Measurements from ENCODE around the gene SERF2. TPM values are rescaled to one million over a fixed set of nuclear protein-coding genes. Genes with fewer than 3 reads are reported as not detected.

The SERF2 gene
- total RNA-seq, 2 donors from 2014 or later, result 521 to 550 TPM

GRCh38 chr15:43776101-43776717, 15.9 kb upstream of the SERF2 start:
- peak overlapping the region; percentile 59 for H3K27ac Mint-ChIP-seq
- H3K27me3 Mint-ChIP-seq, result no peaks in the 10 kb centered on the region
- H3K9me3 Mint-ChIP-seq, result no peaks in the 10 kb centered on the region
- H3K4me1 Mint-ChIP-seq, result peaks cover 6% of the 10 kb centered on the region
- peak overlapping the region; percentile 86 for H3K4me3 Mint-ChIP-seq
- ATAC-seq (replicated peaks), result peak; percentile 33
- peaks cover 36% of the 10 kb centered on the region for H3K36me3 Mint-ChIP-seq (ENCODE audit: low read depth)

DNA sequence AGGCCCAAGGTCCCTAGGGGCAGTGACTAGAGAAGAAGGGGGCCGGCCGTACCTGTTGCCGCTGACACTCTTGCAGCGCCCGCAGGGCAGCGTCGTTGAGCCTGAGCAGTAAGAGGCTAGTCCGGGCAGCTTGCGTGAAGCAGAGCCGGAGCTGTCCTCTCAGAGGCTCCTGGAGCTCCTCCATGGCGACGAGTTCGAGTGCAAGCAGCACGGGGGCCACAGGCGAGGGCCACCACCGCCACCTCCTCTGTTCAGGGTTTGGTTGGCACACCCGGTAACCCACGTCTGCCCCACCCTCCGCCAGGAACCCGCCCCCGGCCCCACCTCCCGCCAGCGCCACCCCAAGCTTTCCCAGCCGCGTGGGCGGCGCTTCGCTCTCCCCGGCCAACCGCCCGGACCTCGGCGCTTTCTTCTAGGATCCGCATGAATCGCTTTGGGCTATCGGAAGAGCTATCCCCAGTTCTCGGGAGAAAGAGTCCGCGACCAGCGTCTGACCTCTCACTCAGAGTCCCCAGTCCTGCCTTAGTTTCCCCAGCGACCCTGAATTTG, 15.3 kb upstream of the SERF2 start, which contains the start of gene ELL3:
ELL3 (minus strand) TSS at position 249 of the 549 bp plus-strand sequence; CDS start at position 184, 65 bp downstream.
- Mint-ChIP-seq H3K4me1 (peaks cover 6% of the 10 kb centered on the region), H3K4me3 (peak within 1 kb of the TSS; percentile 86), H3K27ac (peak within 1 kb of the TSS; percentile 86), H3K36me3 (ENCODE audit: low read depth) (peaks cover 30% of the 10 kb centered on the region), H3K9me3 (no peaks in the 10 kb centered on the region), H3K27me3 (no peaks in the 10 kb centered on the region)
- peak; percentile 68 for ATAC-seq (replicated peaks)

- Mint-ChIP-seq H3K27ac (peak overlapping the region; percentile 86), H3K36me3 (ENCODE audit: low read depth) (peaks cover 24% of the 10 kb centered on the region), H3K4me3 (peak overlapping the region; percentile 86), H3K4me1 (peaks cover 6% of the 10 kb centered on the region), H3K9me3 (no peaks in the 10 kb centered on the region), H3K27me3 (no peaks in the 10 kb centered on the region)
- ATAC-seq (replicated peaks), result peak; percentile 76
Observed at GRCh38 chr15:43777267-43777914, 14.7 kb upstream of the SERF2 start.

DNA sequence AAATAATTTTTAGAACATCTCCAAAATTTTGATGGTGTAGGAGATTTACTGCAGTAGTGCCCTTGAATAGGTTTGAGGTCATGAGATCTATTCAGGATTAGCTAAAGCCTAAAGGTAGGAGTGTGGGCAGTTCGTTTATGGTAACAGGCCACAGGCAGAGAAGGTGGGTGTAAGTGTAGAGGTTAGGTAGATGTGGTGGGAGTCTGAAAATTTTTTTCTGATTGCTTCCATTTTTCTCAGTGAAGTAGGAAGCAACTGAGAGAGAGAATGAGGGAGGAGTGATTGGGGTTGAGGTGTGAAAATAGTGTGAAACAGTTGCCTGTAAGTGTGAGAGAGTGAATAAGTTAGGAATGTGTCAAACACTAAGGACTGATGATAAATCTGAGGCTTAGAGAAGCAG, 13.1 kb upstream of the SERF2 start:
- Mint-ChIP-seq H3K4me1 (peaks cover 6% of the 10 kb centered on the region), H3K4me3 (no peak overlapping the region), H3K27me3 (no peaks in the 10 kb centered on the region), H3K36me3 (ENCODE audit: low read depth) (peaks cover 8% of the 10 kb centered on the region), H3K27ac (no peak overlapping the region), H3K9me3 (no peaks in the 10 kb centered on the region)
- ATAC-seq (replicated peaks), result no peak

GRCh38 chr15:43789409-43789808, 2.7 kb upstream of the SERF2 start:
- ATAC-seq (replicated peaks), result no peak
- H3K27ac Mint-ChIP-seq, result no peak overlapping the region
- H3K4me3 Mint-ChIP-seq, result no peak overlapping the region
- peaks cover 11% of the 10 kb centered on the region for H3K4me1 Mint-ChIP-seq
- peaks cover 26% of the 10 kb centered on the region for H3K36me3 Mint-ChIP-seq (ENCODE audit: low read depth)
- H3K9me3 Mint-ChIP-seq, result no peaks in the 10 kb centered on the region
- H3K27me3 Mint-ChIP-seq, result no peaks in the 10 kb centered on the region

- H3K27ac Mint-ChIP-seq, result peak overlapping the region; percentile 97
- peaks cover 61% of the 10 kb centered on the region for H3K36me3 Mint-ChIP-seq (ENCODE audit: low read depth)
- peaks cover 29% of the 10 kb centered on the region for H3K4me1 Mint-ChIP-seq
- peak overlapping the region; percentile 97 for H3K4me3 Mint-ChIP-seq
- no peaks in the 10 kb centered on the region for H3K27me3 Mint-ChIP-seq
- ATAC-seq (replicated peaks), result no peak
- H3K9me3 Mint-ChIP-seq, result no peaks in the 10 kb centered on the region
Observed at GRCh38 chr15:43792761-43793476, 799 bp downstream of the SERF2 start.

DNA sequence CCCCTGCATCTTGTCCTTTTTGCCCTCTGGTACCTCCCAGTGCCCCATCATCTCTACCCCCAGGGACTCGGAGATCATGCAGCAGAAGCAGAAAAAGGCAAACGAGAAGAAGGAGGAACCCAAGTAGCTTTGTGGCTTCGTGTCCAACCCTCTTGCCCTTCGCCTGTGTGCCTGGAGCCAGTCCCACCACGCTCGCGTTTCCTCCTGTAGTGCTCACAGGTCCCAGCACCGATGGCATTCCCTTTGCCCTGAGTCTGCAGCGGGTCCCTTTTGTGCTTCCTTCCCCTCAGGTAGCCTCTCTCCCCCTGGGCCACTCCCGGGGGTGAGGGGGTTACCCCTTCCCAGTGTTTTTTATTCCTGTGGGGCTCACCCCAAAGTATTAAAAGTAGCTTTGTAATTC, 1.5 kb downstream of the SERF2 start:
- no peak for ATAC-seq (replicated peaks)
- H3K27me3 Mint-ChIP-seq, result no peaks in the 10 kb centered on the region
- no peaks in the 10 kb centered on the region for H3K9me3 Mint-ChIP-seq
- peaks cover 69% of the 10 kb centered on the region for H3K36me3 Mint-ChIP-seq (ENCODE audit: low read depth)
- H3K27ac Mint-ChIP-seq, result peak overlapping the region; percentile 97
- H3K4me1 Mint-ChIP-seq, result peaks cover 29% of the 10 kb centered on the region
- H3K4me3 Mint-ChIP-seq, result peak overlapping the region; percentile 97

GRCh38 chr15:43794269-43795037, 2.3 kb downstream of the SERF2 start:
- H3K27ac Mint-ChIP-seq, result peak overlapping the region; percentile 97
- H3K27me3 Mint-ChIP-seq, result no peaks in the 10 kb centered on the region

GRCh38 chr15:43795197-43795596, 3.1 kb downstream of the SERF2 start:
- H3K36me3 Mint-ChIP-seq (ENCODE audit: low read depth), result peaks cover 84% of the 10 kb centered on the region
- peaks cover 37% of the 10 kb centered on the region for H3K4me1 Mint-ChIP-seq
- no peak for ATAC-seq (replicated peaks)
- H3K4me3 Mint-ChIP-seq, result peak overlapping the region; percentile 97
- H3K27ac Mint-ChIP-seq, result no peak overlapping the region
- no peaks in the 10 kb centered on the region for H3K9me3 Mint-ChIP-seq
- H3K27me3 Mint-ChIP-seq, result no peaks in the 10 kb centered on the region

More at GRCh38 chr15:43794269-43795037, 2.3 kb downstream of the SERF2 start:
- Mint-ChIP-seq H3K36me3 (ENCODE audit: low read depth) (peaks cover 77% of the 10 kb centered on the region), H3K4me3 (peak overlapping the region; percentile 97), H3K9me3 (no peaks in the 10 kb centered on the region), H3K4me1 (peaks cover 33% of the 10 kb centered on the region)
- no peak for ATAC-seq (replicated peaks)

GRCh38 chr15:43795997-43796396, 3.9 kb downstream of the SERF2 start:
- Mint-ChIP-seq H3K27me3 (no peaks in the 10 kb centered on the region), H3K36me3 (ENCODE audit: low read depth) (peaks cover 92% of the 10 kb centered on the region), H3K4me3 (no peak overlapping the region), H3K27ac (peak overlapping the region; percentile 13), H3K9me3 (no peaks in the 10 kb centered on the region), H3K4me1 (peaks cover 43% of the 10 kb centered on the region)
- no peak for ATAC-seq (replicated peaks)

- Mint-ChIP-seq H3K9me3 (no peaks in the 10 kb centered on the region), H3K27ac (peak overlapping the region; percentile 13), H3K4me1 (peaks cover 48% of the 10 kb centered on the region), H3K4me3 (no peak overlapping the region), H3K27me3 (no peaks in the 10 kb centered on the region), H3K36me3 (ENCODE audit: low read depth) (peaks cover 98% of the 10 kb centered on the region)
- ATAC-seq (replicated peaks), result no peak
Observed at GRCh38 chr15:43796566-43796965, 4.4 kb downstream of the SERF2 start.

- peak overlapping the region; percentile 96 for H3K4me3 Mint-ChIP-seq
- no peak for ATAC-seq (replicated peaks)
- H3K27me3 Mint-ChIP-seq, result no peaks in the 10 kb centered on the region
- no peaks in the 10 kb centered on the region for H3K9me3 Mint-ChIP-seq
- peaks cover 40% of the 10 kb centered on the region for H3K4me1 Mint-ChIP-seq
- peak overlapping the region; percentile 95 for H3K27ac Mint-ChIP-seq
- peaks cover 100% of the 10 kb centered on the region for H3K36me3 Mint-ChIP-seq (ENCODE audit: low read depth)
Observed at GRCh38 chr15:43799209-43799944, 7.3 kb downstream of the SERF2 start.

DNA sequence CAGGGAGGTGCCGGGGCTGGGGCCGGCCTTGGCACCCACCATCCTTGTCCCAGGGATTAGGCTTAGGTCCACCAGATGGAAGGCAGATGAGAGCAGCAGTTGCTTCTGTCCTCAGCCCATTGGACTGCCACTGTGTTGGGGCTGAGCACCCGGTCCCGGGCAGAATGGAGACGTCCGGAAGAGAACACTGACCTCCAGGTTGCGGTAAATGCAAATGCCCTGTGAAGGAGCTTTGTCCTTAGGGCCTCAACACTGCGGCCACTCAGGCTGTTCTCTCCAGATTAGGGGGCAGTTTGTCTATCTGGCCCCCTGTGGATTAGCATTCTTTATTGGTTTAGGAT, 7.8 kb downstream of the SERF2 start, which contains the start of gene SERINC4:
SERINC4 (minus strand) TSS at position 276 of the 341 bp plus-strand sequence; CDS start at position 42, 234 bp downstream.
- peaks cover 36% of the 10 kb centered on the region for H3K4me1 Mint-ChIP-seq
- H3K27ac Mint-ChIP-seq, result peak within 1 kb of the TSS; percentile 95
- no peaks in the 10 kb centered on the region for H3K9me3 Mint-ChIP-seq
- no peak for ATAC-seq (replicated peaks)
- H3K27me3 Mint-ChIP-seq, result no peaks in the 10 kb centered on the region
- H3K4me3 Mint-ChIP-seq, result peak within 1 kb of the TSS; percentile 96
- H3K36me3 Mint-ChIP-seq (ENCODE audit: low read depth), result peaks cover 100% of the 10 kb centered on the region

All from activated T-helper 17 cell treated with anti-CD3 and anti-CD28 coated beads, Interleukin-2, amount 50 U/mL, for 72 hours (primary cell).